ENCODE results near the gene EIF4H. TPM values are rescaled to one million over a fixed set of nuclear protein-coding genes. Genes with fewer than 3 reads are reported as not detected.
"Not testable (repeated sequence)": the region's sequence is repeated elsewhere in the genome, so short reads cannot be mapped to it uniquely, and the experiment has no call there.

Gene EIF4H
- total RNA-seq, 3 donors from 2014 or later, result 427 to 433 (median 433) TPM

DNA sequence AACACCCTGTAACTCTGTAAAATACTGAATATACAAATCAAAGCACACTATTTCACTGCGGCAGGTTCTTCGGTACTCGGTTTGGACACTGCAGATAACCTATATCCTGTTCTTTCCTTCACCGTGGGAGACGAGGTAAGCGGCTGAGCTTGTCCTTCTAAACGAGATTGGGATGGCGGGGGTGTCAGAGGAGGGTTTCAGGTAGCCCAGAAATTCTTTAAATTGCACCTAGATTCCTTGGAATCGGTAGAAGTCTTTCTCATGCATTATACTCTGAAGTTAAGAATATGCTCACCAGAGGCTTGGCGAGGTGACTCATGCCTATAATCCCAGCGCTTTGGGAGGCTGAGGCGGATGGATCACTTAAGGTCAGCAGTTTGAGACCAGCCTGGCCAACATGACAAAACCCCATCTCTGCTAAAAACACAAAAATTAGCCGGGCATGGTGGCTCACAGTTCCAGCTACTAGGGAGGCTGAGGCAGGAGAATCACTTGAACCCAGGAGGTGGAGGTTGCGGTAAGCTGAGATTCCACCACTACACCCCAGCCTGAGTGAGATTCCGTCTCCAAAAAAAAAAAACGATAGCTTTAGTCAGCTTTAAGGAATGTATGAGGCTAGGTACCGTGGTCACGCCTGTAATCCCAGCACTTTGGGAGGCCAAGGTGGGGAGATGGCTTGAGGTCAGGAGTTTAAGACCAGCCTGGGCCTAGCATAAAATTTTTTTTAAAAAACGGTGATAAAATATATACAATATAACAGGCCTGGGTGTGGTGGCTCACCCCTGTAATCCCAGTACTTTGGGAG lies 25.6 kb downstream of the EIF4H start:
- no peaks in the 10 kb centered on the region for H3K27me3 Mint-ChIP-seq (ENCODE audit: low read depth)
- peaks cover 2% of the 10 kb centered on the region for H3K4me1 Mint-ChIP-seq (ENCODE audit: low read depth)
- peaks cover 15% of the 10 kb centered on the region for H3K36me3 Mint-ChIP-seq (ENCODE audit: insufficient read depth)
- H3K9me3 Mint-ChIP-seq, result no peaks in the 10 kb centered on the region
- ATAC-seq (no peak), DNase-seq (no peak)
- no peak overlapping the region for H3K4me3 Mint-ChIP-seq

DNA sequence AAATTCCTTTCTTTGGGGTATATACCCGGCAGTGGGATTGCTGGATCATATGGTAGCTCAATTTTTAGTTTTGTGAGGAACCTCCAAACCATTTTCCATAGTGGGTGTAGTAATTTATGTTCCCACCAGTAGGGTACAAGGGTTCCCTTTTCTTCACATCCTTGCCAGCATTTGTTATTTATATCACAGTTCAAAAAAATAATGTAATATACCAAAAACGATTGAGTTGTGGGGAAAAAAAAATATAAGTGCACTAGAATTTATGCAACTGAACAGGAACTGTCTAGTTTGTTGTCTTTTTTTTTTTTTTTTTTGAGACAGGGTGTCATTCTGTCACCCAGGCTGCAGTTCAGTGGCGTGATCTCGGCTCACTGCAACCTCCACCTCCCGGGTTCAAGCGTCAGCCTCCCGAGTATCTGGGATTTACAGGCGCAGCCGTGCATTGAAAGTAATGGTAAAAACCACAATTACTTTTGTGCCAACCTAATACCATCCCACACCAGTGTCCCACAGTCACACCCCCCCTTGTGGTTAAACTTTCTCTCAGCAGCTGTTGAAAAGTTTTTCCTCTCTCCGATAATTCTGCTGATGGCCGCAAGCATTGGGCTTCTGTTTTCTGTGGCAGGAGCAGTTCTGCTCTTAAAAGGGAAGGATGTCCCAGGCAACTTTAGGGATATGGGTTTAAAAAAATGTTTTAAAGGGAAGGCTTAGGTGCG lies 28.8 kb downstream of the EIF4H start:
- H3K36me3 Mint-ChIP-seq (ENCODE audit: insufficient read depth), result peaks cover 2% of the 10 kb centered on the region
- H3K4me3 Mint-ChIP-seq, result no peak overlapping the region
- no peaks in the 10 kb centered on the region for H3K9me3 Mint-ChIP-seq
- H3K27me3 Mint-ChIP-seq (ENCODE audit: low read depth), result no peaks in the 10 kb centered on the region
- H3K4me1 Mint-ChIP-seq (ENCODE audit: low read depth), result peaks cover 5% of the 10 kb centered on the region
- no peak for DNase-seq
- ATAC-seq, result no peak

DNA sequence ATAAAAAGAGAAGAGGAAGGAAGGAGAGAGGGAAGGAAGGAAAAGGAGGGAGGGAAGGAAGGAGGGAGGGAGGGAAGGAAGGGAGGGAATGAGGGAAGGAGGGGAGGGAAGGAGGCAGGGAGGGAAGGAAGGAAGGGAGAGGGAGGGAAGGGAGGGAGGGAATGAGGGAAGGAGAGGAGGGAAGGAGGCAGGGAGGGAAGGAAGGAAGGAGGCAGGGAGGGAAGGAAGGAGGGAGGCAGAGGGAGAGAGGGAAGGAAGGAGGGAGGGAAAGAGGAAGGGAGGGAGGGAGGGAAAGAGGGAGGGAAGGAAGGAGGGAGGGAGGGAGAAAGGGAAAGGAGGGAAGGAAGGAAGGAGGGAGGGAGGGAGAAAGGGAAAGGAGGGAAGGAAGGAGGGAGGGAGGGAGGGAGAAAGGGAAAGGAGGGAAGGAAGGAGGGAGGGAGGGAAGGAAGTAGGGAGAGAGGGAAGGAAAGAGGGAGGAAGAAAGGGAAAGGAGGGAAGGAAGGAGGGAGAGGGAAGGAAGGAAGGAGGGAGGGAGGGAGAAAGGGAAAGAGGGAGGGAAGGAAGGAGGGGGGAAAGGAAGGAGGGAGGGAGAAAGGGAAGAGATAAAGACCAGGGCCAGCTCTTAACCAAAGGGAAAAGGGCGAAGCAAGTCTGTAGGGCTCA lies 29.9 kb downstream of the EIF4H start:
- ATAC-seq (no peak), DNase-seq (no peak)
- Mint-ChIP-seq H3K27me3 (ENCODE audit: low read depth) (no peaks in the 10 kb centered on the region), H3K4me3 (no peak overlapping the region), H3K9me3 (no peaks in the 10 kb centered on the region), H3K4me1 (ENCODE audit: low read depth) (peaks cover 5% of the 10 kb centered on the region), H3K36me3 (ENCODE audit: insufficient read depth) (peaks cover 2% of the 10 kb centered on the region)

GRCh38 chr7:74206052-74206451 lies 31.9 kb downstream of the EIF4H start:
- not testable (repeated sequence) for H3K4me3 Mint-ChIP-seq

GRCh38 chr7:74206589-74207120 lies 32.5 kb downstream of the EIF4H start:
- DNase-seq (peak; percentile 78), ATAC-seq (peak; percentile 72 to 74)
- Mint-ChIP-seq H3K36me3 (ENCODE audit: insufficient read depth) (peaks cover 2% of the 10 kb centered on the region), H3K4me1 (ENCODE audit: low read depth) (peaks cover 12% of the 10 kb centered on the region), H3K4me3 (peak overlapping the region; percentile 33), H3K27me3 (ENCODE audit: low read depth) (no peaks in the 10 kb centered on the region), H3K9me3 (no peaks in the 10 kb centered on the region)

More at GRCh38 chr7:74206052-74206451, 31.9 kb downstream of the EIF4H start:
- DNase-seq; H3K27me3 Mint-ChIP-seq (ENCODE audit: low read depth); ATAC-seq; H3K36me3 Mint-ChIP-seq (ENCODE audit: insufficient read depth); H3K9me3 Mint-ChIP-seq: not testable (repeated sequence)
- peaks cover 12% of the 10 kb centered on the region for H3K4me1 Mint-ChIP-seq (ENCODE audit: low read depth)

DNA sequence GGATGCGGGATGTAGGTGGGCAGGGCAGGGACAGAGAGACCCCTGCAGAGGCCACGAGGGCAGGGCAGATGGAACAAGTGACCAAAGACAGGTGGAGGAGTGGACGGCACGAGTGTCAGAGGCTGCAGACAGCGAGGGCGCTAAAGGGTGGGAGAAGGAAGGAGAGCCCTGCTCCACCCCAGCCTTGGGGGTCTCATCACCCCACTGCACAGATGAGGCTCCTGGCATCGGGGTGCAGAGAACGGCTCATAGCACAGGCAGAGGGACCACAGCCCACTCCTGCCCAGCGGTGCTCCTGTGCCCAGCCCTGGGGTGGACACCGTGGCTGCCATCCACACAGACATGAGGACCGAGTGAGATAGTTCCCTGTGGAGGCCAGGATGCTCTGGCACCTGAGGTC lies 33.4 kb downstream of the EIF4H start:
- H3K4me1 Mint-ChIP-seq (ENCODE audit: low read depth), result peaks cover 12% of the 10 kb centered on the region
- H3K27me3 Mint-ChIP-seq (ENCODE audit: low read depth), result no peaks in the 10 kb centered on the region
- ATAC-seq (no peak), DNase-seq (no peak)
- no peaks in the 10 kb centered on the region for H3K9me3 Mint-ChIP-seq
- peaks cover 2% of the 10 kb centered on the region for H3K36me3 Mint-ChIP-seq (ENCODE audit: insufficient read depth)
- no peak overlapping the region for H3K4me3 Mint-ChIP-seq

DNA sequence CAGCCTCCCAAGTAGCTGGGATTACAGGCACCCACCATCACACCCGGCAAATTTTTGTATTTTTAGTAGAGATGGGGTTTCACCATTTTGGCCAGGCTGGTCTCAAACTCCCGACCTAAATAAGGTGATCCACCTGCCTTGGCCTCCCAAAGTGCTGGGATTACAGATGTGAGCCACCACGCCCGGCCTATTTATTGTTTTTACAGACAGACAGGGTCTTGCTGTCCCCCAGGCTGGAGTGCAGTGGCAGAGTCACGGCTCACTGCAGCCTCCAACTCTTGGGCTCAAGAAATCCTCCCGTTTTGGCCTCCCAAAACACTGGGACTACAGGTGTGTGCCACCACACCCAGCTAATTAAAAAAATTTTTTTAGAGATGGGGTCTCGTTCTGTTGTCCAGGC lies 34.1 kb downstream of the EIF4H start:
- H3K4me3 Mint-ChIP-seq, H3K9me3 Mint-ChIP-seq: not testable (repeated sequence)

GRCh38 chr7:74212661-74213060 lies 38.5 kb downstream of the EIF4H start:
- H3K4me3 Mint-ChIP-seq, result peak overlapping the region; percentile 37

More for the DNA sequence above, 34.1 kb downstream of the EIF4H start:
- H3K36me3 Mint-ChIP-seq (ENCODE audit: insufficient read depth); H3K27me3 Mint-ChIP-seq (ENCODE audit: low read depth); DNase-seq; ATAC-seq: not testable (repeated sequence)
- peaks cover 12% of the 10 kb centered on the region for H3K4me1 Mint-ChIP-seq (ENCODE audit: low read depth)

DNA sequence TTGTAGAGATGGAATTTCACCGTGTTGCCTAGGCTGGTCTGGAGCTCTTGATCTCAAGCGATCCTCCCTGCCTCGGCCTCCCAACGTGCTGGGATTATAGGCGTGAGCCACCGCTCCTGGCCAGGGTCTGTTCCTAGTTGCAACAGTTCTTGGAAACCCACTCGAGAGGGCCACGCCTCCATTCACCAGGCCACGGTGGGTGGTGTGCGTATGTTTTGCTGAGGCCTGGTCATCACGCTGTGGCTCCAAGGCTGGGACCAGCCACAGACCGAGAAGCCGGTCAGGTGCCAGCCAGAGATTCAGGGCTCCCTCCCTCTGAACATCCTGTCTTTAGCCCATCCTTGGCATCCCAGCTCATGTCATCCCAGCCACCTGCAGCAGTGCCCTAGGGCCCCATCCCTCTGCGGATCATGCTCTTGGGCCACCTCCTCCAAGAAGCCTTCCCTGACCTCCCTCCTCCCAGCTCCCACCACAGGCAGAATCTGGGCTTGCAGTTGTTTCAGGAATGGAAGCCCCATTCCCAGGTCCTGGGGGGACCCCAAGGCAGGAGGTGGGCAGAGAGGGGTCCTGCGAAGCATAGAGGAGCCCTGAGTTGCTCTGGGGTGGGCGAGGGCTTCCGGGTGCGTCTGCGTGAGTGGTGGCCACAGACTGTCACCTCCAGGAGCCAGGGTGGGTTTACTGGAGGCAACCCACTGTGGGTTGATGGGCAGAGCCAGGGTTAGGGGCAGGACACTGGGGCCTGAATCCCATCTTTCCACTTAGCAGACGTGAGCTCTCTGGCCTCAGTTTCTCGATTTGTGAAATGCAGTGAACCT lies 40.9 kb downstream of the EIF4H start:
- ATAC-seq (no peak), DNase-seq (no peak)
- Mint-ChIP-seq H3K36me3 (ENCODE audit: insufficient read depth) (no peaks in the 10 kb centered on the region), H3K27me3 (ENCODE audit: low read depth) (no peaks in the 10 kb centered on the region), H3K4me1 (ENCODE audit: low read depth) (peaks cover 16% of the 10 kb centered on the region), H3K4me3 (no peak overlapping the region), H3K9me3 (no peaks in the 10 kb centered on the region)

More at GRCh38 chr7:74212661-74213060, 38.5 kb downstream of the EIF4H start:
- H3K36me3 Mint-ChIP-seq (ENCODE audit: insufficient read depth), result no peaks in the 10 kb centered on the region
- H3K9me3 Mint-ChIP-seq, result no peaks in the 10 kb centered on the region
- peaks cover 16% of the 10 kb centered on the region for H3K4me1 Mint-ChIP-seq (ENCODE audit: low read depth)
- ATAC-seq (no peak), DNase-seq (no peak)
- no peaks in the 10 kb centered on the region for H3K27me3 Mint-ChIP-seq (ENCODE audit: low read depth)

DNA sequence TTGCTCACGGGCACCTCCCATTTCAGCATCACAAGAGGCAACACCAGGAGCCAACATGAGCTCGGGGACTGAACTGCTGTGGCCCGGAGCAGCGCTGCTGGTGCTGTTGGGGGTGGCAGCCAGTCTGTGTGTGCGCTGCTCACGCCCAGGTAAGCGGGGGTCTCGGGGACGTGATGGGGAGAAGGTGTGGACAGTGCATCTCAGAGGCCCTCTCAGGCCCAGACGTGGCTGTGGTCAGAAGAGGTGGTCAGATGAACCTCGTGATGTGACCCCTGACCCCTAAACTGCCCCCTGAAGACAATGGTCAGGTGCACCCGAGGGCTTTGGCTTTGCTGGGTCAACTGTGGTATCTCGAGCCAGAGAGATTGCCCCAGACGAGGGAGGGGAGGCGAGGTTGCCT lies 41.8 kb downstream of the EIF4H start:
- peaks cover 16% of the 10 kb centered on the region for H3K4me1 Mint-ChIP-seq (ENCODE audit: low read depth)
- ATAC-seq (no peak), DNase-seq (no peak)
- H3K4me3 Mint-ChIP-seq, result no peak overlapping the region
- no peaks in the 10 kb centered on the region for H3K9me3 Mint-ChIP-seq
- H3K36me3 Mint-ChIP-seq (ENCODE audit: insufficient read depth), result no peaks in the 10 kb centered on the region
- H3K27me3 Mint-ChIP-seq (ENCODE audit: low read depth), result no peaks in the 10 kb centered on the region

DNA sequence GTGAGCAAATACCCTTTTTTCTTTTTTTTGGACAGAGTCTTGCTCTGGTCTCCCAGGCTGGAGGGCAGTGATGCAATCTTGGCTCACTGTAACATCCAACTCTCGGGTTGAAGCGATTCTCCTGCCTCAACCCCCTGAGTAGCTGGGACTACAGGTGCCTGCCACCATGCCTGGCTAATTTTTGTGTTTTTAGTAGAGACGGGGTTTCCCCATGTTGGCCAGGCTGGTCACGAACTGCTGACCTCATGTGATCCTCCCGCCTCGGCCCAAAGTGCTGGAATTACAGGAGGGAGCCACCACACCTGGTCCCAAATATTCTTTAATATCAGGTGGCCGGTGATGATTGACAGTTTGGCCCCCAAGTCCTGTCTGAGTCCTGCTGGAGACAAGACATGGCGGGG lies 42.2 kb downstream of the EIF4H start:
- no peaks in the 10 kb centered on the region for H3K36me3 Mint-ChIP-seq (ENCODE audit: insufficient read depth)
- ATAC-seq, result no peak
- no peak overlapping the region for H3K4me3 Mint-ChIP-seq
- no peaks in the 10 kb centered on the region for H3K27me3 Mint-ChIP-seq (ENCODE audit: low read depth)
- peaks cover 16% of the 10 kb centered on the region for H3K4me1 Mint-ChIP-seq (ENCODE audit: low read depth)
- no peaks in the 10 kb centered on the region for H3K9me3 Mint-ChIP-seq
- DNase-seq, result no peak

DNA sequence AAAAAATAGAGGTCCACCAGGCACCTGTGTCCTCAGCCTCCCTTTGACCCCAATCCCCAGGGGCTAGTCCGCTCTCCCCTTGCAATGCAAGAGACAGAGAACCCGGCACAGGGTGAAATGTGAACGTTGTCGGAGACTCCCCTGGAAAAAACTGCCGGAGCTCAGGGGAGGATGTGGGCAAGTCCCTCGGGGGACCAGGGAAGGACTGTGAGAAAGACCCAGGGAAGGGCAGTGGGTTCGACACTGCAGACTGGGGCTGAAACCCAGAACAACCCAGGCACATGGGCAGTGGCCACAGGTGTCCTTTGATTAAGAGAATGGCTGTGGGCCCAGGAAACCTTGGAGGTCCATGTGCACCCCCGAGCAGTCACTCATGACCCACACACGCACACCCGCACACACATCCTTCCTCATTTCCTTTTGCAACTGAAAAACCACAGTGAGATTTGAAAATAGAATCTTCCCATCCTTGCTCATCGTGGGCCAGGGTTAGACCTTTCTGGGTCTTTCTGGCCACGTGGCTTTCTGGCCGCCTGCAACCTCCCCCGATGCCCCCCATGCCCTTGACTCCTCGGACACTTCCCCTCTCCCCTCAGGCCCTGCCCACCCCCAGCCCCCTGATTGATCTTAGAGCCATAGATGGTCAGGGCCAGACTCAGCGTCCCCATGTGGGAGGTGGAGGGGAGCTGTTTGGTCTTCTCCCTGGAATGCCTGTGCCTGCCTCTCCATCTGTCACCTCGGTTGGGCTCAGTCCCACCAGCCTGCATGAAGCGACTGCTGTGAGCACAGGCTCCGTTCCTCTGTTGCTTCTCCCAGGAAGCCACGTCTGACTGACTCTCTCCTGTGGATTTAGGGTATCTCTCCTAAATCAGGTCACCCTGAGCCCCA lies 43.5 kb downstream of the EIF4H start:
- H3K27me3 Mint-ChIP-seq (ENCODE audit: low read depth), result no peaks in the 10 kb centered on the region
- peak; percentile 21 to 53 for ATAC-seq
- DNase-seq, result no peak
- H3K4me3 Mint-ChIP-seq, result no peak overlapping the region
- H3K4me1 Mint-ChIP-seq (ENCODE audit: low read depth), result peaks cover 16% of the 10 kb centered on the region
- H3K36me3 Mint-ChIP-seq (ENCODE audit: insufficient read depth), result no peaks in the 10 kb centered on the region
- H3K9me3 Mint-ChIP-seq, result no peaks in the 10 kb centered on the region

DNA sequence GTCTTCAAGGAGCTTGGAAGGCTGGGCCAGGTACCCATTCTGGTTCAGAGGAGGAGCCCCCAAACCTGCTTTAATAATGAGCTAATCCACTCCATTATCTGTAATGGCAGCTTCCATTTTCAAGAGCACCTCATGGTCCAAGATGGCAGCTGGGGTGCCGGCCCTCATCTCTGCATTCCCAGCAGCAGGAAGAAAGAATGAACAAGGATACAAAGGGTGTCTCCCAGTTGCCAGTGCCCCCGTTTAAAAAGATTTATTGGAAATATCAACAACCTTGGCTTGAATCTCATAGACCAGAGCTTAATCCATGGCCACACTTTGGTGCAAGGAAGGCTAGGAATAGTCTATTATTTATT lies 44.2 kb downstream of the EIF4H start:
- Mint-ChIP-seq H3K27me3 (ENCODE audit: low read depth) (no peaks in the 10 kb centered on the region), H3K4me1 (ENCODE audit: low read depth) (peaks cover 16% of the 10 kb centered on the region), H3K9me3 (no peaks in the 10 kb centered on the region), H3K36me3 (ENCODE audit: insufficient read depth) (peaks cover under 1% of the 10 kb centered on the region), H3K4me3 (no peak overlapping the region)
- no peak for DNase-seq
- ATAC-seq, result no peak
